ENCODE data around the gene DPYSL5. TPM values are rescaled to one million over a fixed set of nuclear protein-coding genes. Genes with fewer than 3 reads are reported as not detected.

DPYSL5 gene
- total and polyA plus RNA-seq, 2 donors (not counting 1 experiment from before 2014, with no cell fraction given) = not detected

- ChIA-PET POLR2A (no interaction called here), CTCF (no interaction called here)
- H3K4me2 ChIP-seq (replicated peaks; ENCODE audit: low read depth, low read length, poor library complexity, severe bottlenecking) = no peak overlapping the region
- no peak for DNase-seq
- no peaks in the 10 kb centered on the region for H3K79me2 ChIP-seq (ENCODE audit: control insufficient read depth, insufficient read depth, low read length)
- H2AFZ ChIP-seq (ENCODE audit: insufficient read depth, low read depth, low read length, poor library complexity, severe bottlenecking) = no peak overlapping the region
- H3K36me3 ChIP-seq (replicated peaks in 1 of 2; ENCODE audit: control extremely low read depth in 1 of 2, control insufficient read depth in 1 of 2, extremely low read depth in 1 of 2, insufficient read depth in 2 of 2, low read length in 1 of 2) = no peaks in the 10 kb centered on the region
- H3K27ac ChIP-seq (ENCODE audit: low read length in 2 of 2) = no peak overlapping the region
- H3K9me3 ChIP-seq (ENCODE audit: control extremely low read depth in 1 of 3, control insufficient read depth in 2 of 3, insufficient read depth in 1 of 3, low read length in 2 of 3) = no peaks in the 10 kb centered on the region
- H3K4me1 Mint-ChIP-seq = peaks cover 2% of the 10 kb centered on the region
- ATAC-seq (ENCODE audit: low read depth) = no peak
- H3K9me3 Mint-ChIP-seq (ENCODE audit: insufficient read depth) = no peaks in the 10 kb centered on the region
- H3K27me3 Mint-ChIP-seq = peaks cover 12% of the 10 kb centered on the region
- no peak overlapping the region for H3K4me3 Mint-ChIP-seq
- H3K9ac ChIP-seq (ENCODE audit: low read length) = no peak overlapping the region
- no peaks in the 10 kb centered on the region for H3K4me1 ChIP-seq (ENCODE audit: control insufficient read depth in 2 of 2, insufficient read depth in 2 of 2, low read length in 2 of 2)
- 83% methylated on average over 1 of the region's 2 CpGs for WGBS (ENCODE audit: insufficient coverage)
- H3K4me3 ChIP-seq (ENCODE audit: control extremely low read depth in 1 of 5, extremely low read depth in 1 of 5, insufficient read depth in 1 of 5, low read depth in 2 of 5, low read length in 4 of 5) = no peak overlapping the region
- H3K27me3 ChIP-seq (replicated peaks in 1 of 4; ENCODE audit: control extremely low read depth in 1 of 4, control insufficient read depth in 3 of 4, insufficient read depth in 4 of 4, low read length in 3 of 4) = peaks cover 0 to 4% (median 1%) of the 10 kb centered on the region in 4 experiments
- TF ChIP-seq EZH2 (IDR thresholded peaks at IDR 0.05; ENCODE audit: borderline replicate concordance, insufficient read depth, low read depth, low read length, poor library complexity, severe bottlenecking) (no peak), CTCF (IDR thresholded peaks at IDR 0.05) (no peak)
- no peaks in the 10 kb centered on the region for H4K20me1 ChIP-seq (ENCODE audit: control insufficient read depth, insufficient read depth, low read length, poor library complexity, severe bottlenecking)
- intact Hi-C loops (cut with micrococcal nuclease) = no loop called here
- H3K27ac Mint-ChIP-seq = no peak overlapping the region
Observed at GRCh38 chr2:26807788-26808460, 40.0 kb upstream of the DPYSL5 start.

GRCh38 chr2:26809211-26809610 is 38.7 kb upstream of the DPYSL5 start:
- no peaks in the 10 kb centered on the region for H3K36me3 ChIP-seq (replicated peaks in 1 of 2; ENCODE audit: control extremely low read depth in 1 of 2, control insufficient read depth in 1 of 2, extremely low read depth in 1 of 2, insufficient read depth in 2 of 2, low read length in 1 of 2)
- no peaks in the 10 kb centered on the region for H3K4me1 ChIP-seq (ENCODE audit: control insufficient read depth in 2 of 2, insufficient read depth in 2 of 2, low read length in 2 of 2)
- no peaks in the 10 kb centered on the region for H4K20me1 ChIP-seq (ENCODE audit: control insufficient read depth, insufficient read depth, low read length, poor library complexity, severe bottlenecking)
- Mint-ChIP-seq H3K4me3 (no peak overlapping the region), H3K4me1 (peaks cover 2% of the 10 kb centered on the region), H3K27me3 (peaks cover 17% of the 10 kb centered on the region), H3K9me3 (ENCODE audit: insufficient read depth) (no peaks in the 10 kb centered on the region), H3K27ac (no peak overlapping the region)
- DNase-seq (no peak), ATAC-seq (ENCODE audit: low read depth) (no peak)
- peaks cover 0 to 4% (median 1%) of the 10 kb centered on the region in 4 experiments for H3K27me3 ChIP-seq (replicated peaks in 1 of 4; ENCODE audit: control extremely low read depth in 1 of 4, control insufficient read depth in 3 of 4, insufficient read depth in 4 of 4, low read length in 3 of 4)
- intact Hi-C loops (cut with micrococcal nuclease) = no loop called here
- no peak overlapping the region for H3K9ac ChIP-seq (ENCODE audit: low read length)
- no peaks in the 10 kb centered on the region for H3K9me3 ChIP-seq (ENCODE audit: control extremely low read depth in 1 of 3, control insufficient read depth in 2 of 3, insufficient read depth in 1 of 3, low read length in 2 of 3)
- POLR2A ChIA-PET = no interaction called here
- CTCF ChIA-PET = no interaction called here
- H2AFZ ChIP-seq (ENCODE audit: insufficient read depth, low read depth, low read length, poor library complexity, severe bottlenecking) = no peak overlapping the region
- no peak for TF ChIP-seq CTCF (IDR thresholded peaks at IDR 0.05)
- TF ChIP-seq EZH2 (IDR thresholded peaks at IDR 0.05; ENCODE audit: borderline replicate concordance, insufficient read depth, low read depth, low read length, poor library complexity, severe bottlenecking) = no peak
- H3K79me2 ChIP-seq (ENCODE audit: control insufficient read depth, insufficient read depth, low read length) = no peaks in the 10 kb centered on the region
- no peak overlapping the region for H3K4me2 ChIP-seq (replicated peaks; ENCODE audit: low read depth, low read length, poor library complexity, severe bottlenecking)
- WGBS (ENCODE audit: insufficient coverage) = 100% methylated on average over 3 of the region's 3 CpGs
- no peak overlapping the region for H3K4me3 ChIP-seq (ENCODE audit: control extremely low read depth in 1 of 5, extremely low read depth in 1 of 5, insufficient read depth in 1 of 5, low read depth in 2 of 5, low read length in 4 of 5)
- H3K27ac ChIP-seq (ENCODE audit: low read length in 2 of 2) = no peak overlapping the region

Measured in B cell (primary cell).